Measurements from ENCODE around the gene GATA2. TPM values are rescaled to one million over a fixed set of nuclear protein-coding genes. Genes with fewer than 3 reads are reported as not detected.
A peak's percentile ranks its signal among the peaks of the same experiment; 100 is the strongest.

The GATA2 gene
- total RNA-seq (2021; fragmentation: NEBNext Ultra II Directional; extraction: Animal tissue kit (Norgen Biotek cat#: 25700)) (0.30 and 0.40 TPM in 2 replicates), polyA plus RNA-seq (2011; rRNA removed) (0.03 and 0.22 TPM in 2 replicates), polyA minus RNA-seq (2011; rRNA and poly(A)+ RNA removed) (0.09 and 0.12 TPM in 2 replicates)
- 0.17 TPM for polyA plus RNA-seq (2011; cell fraction: cytosol; rRNA removed)
- 0.23 TPM for polyA plus RNA-seq (2011; cell fraction: nucleus; rRNA removed)
- polyA plus RNA-seq (2012, experiment 1 of 2) = 0.12 to 0.23 TPM in 2 of 4 replicates, not detected in the others
- 0.17 TPM for polyA plus RNA-seq (2012, experiment 2 of 2)
- 0.08 TPM for polyA plus RNA-seq (2013, experiment 1 of 2)
- 0.17 TPM for polyA plus RNA-seq (2013, experiment 2 of 2)
- polyA minus RNA-seq (2011; cell fraction: cytosol; rRNA and poly(A)+ RNA removed) = 2.0 TPM
- polyA minus RNA-seq (2011; cell fraction: nucleus; rRNA and poly(A)+ RNA removed) = 0.40 TPM
- long read RNA-seq, experiment 1 = 0 reads
- long read RNA-seq, experiment 2 = 0 reads

GRCh38 chr3:128492671-128493569 is at the start of gene GATA2:
Gene GATA2, minus strand, starts transcription at chr3:128493201. Its CDS starts 6,170 bp downstream, at chr3:128487031.
- CTCF ChIA-PET (ENCODE audit: partially characterized antibody) = interaction anchor here (1.0 to 2.3 kb wide), 5 partner anchors 11 to 69 kb away, joined by 3 to 13 read pairs (median 5); no protein-coding TSS in a partner anchor
- Histone ChIP-seq H3K9ac (replicated peaks in 1 of 4; ENCODE audit: extremely low read depth in 1 of 4, low read depth in 3 of 4, low read length in 3 of 4) (no peak within 1 kb of the TSS), H3K4me1 (replicated peaks in 1 of 4; ENCODE audit: control insufficient read depth in 3 of 4, insufficient read depth in 4 of 4, low read length in 3 of 4) (peaks cover 0 to 68% (median 43%) of the 10 kb centered on the region in 4 experiments; a peak in 6 of 7 replicates), H3K18ac (ENCODE audit: extremely low read depth, low read length) (peak within 1 kb of the TSS; percentile 32), H4K91ac (replicated peaks; ENCODE audit: insufficient read length, low read length) (peak within 1 kb of the TSS; percentile 47), H3K4ac (replicated peaks; ENCODE audit: insufficient read length, low read depth, low read length) (peak within 1 kb of the TSS; percentile 35), H3K14ac (ENCODE audit: insufficient read length) (no peak within 1 kb of the TSS), H4K8ac (ENCODE audit: extremely low read depth, insufficient read depth, low read length) (peak within 1 kb of the TSS; percentile 82; the same call in 1 of the 2 replicates), H3K9me3 (ENCODE audit: insufficient read depth in 2 of 2, low read depth in 1 of 2, low read length in 1 of 2) (no peaks in the 10 kb centered on the region; a peak in 1 of 4 replicates), H3K27ac (ENCODE audit: low read depth, low read length) (no peak within 1 kb of the TSS), H4K20me1 (replicated peaks in 1 of 2; ENCODE audit: control insufficient read depth in 1 of 2, insufficient read depth in 2 of 2, low read length in 2 of 2) (peaks cover 7 to 29% of the 10 kb centered on the region in 2 experiments), H3K56ac (replicated peaks; ENCODE audit: insufficient read length, low read depth, low read length) (no peak within 1 kb of the TSS), H3K4me2 (ENCODE audit: insufficient read depth in 1 of 2, low read depth in 2 of 2, low read length in 2 of 2) (peak within 1 kb of the TSS; percentile 60 to 63), H3K36me3 (ENCODE audit: control insufficient read depth in 2 of 4, insufficient read depth in 4 of 4, low read length in 3 of 4) (peaks cover 0 to 10% (median 0%) of the 10 kb centered on the region in 4 experiments; a peak in 1 of 8 replicates), H3K79me2 (ENCODE audit: control insufficient read depth in 1 of 2, insufficient read depth in 2 of 2, low read length in 2 of 2) (no peaks in the 10 kb centered on the region), H2BK12ac (ENCODE audit: low read depth, low read length) (peak within 1 kb of the TSS; percentile 92; the same call in 1 of the 2 replicates), H3K79me1 (ENCODE audit: low read depth, low read length) (no peaks in the 10 kb centered on the region), H4K5ac (ENCODE audit: insufficient read length, low read depth, low read length) (no peak within 1 kb of the TSS), H2AK5ac (ENCODE audit: low read depth, low read length) (0 out of 2 replicates have a peak within 1 kb of the TSS, but pooled peaks have one; percentile 43), H2AFZ (ENCODE audit: low read length) (no peak within 1 kb of the TSS), H2BK20ac (ENCODE audit: low read length) (peak within 1 kb of the TSS; percentile 86; the same call in 1 of the 2 replicates), H2BK15ac (ENCODE audit: low read length) (no peak within 1 kb of the TSS; the same call in 1 of the 2 replicates), H2BK120ac (replicated peaks; ENCODE audit: low read depth, low read length) (no peak within 1 kb of the TSS), H2BK5ac (ENCODE audit: low read depth, low read length) (peak within 1 kb of the TSS; percentile 52; the same call in 1 of the 2 replicates), H3K4me3 (ENCODE audit: extremely low read depth in 1 of 4, insufficient read depth in 2 of 4, low read depth in 3 of 4, low read length in 4 of 4) (peak within 1 kb of the TSS in 1 of 4 experiments; percentile 50; a peak in 4 of 8 replicates), H3K23ac (ENCODE audit: insufficient read length) (no peak within 1 kb of the TSS), H3K27me3 (replicated peaks in 1 of 4; ENCODE audit: control insufficient read depth in 3 of 4, extremely low read depth in 1 of 4, insufficient read depth in 3 of 4, low read length in 3 of 4) (peaks cover 95 to 99% (median 98%) of the 10 kb centered on the region in 4 experiments), H3K23me2 (ENCODE audit: low read depth, low read length) (peaks cover 20% of the 10 kb centered on the region; the same call in 1 of the 2 replicates)
- peak in 1 of 2 experiments; percentile 78 for DNase-seq (ENCODE audit: low read depth in 1 of 2, low spot score in 2 of 2)
- FAIRE-seq = no peak
- 5% methylated on average over 52 of the region's 78 CpGs; no CpG with 5 or more reads in 1 of the 2 experiments for WGBS, 2 experiments (ENCODE audit: extremely low coverage in 1 of 2, insufficient coverage in 1 of 2, insufficient read length in 1 of 2, insufficient replicate concordance in 2 of 2, low coverage in 1 of 2, low lambda C conversion rate in 2 of 2, missing lambda C conversion rate in 1 of 2)
- POLR2A ChIA-PET (ENCODE audit: partially characterized antibody) = interaction anchor here (0.8 to 2.3 kb wide), 3 partner anchors 10 to 99 kb away, joined by 3 to 12 read pairs (median 3); no protein-coding TSS in a partner anchor
- no peak for TF ChIP-seq SIN3A (conservative IDR thresholded peaks at IDR 0.05 in 1 of 2, IDR thresholded peaks at IDR 0.05 in 1 of 2; ENCODE audit: low read depth in 1 of 2, low read length in 2 of 2)
- no peak for TF ChIP-seq TBP (IDR thresholded peaks at IDR 0.05; ENCODE audit: low read depth, low read length)
- TF ChIP-seq CHD1 (IDR thresholded peaks at IDR 0.05; ENCODE audit: low read depth, low read length) = no peak
- TF ChIP-seq CTCF (IDR thresholded peaks at IDR 0.05; ENCODE audit: control extremely low read depth in 1 of 3, insufficient read depth in 1 of 3, low read depth in 1 of 3, low read length in 3 of 3) = peak in 1 of 3 experiments; percentile 12; a peak in 1 of 4 replicates
